ENCODE data around the gene N4BP3.
A peak's percentile ranks its signal among the peaks of the same experiment; 100 is the strongest.

N4BP3 gene

GRCh38 chr5:178150977-178151734 lies 37.8 kb downstream of the N4BP3 start:
- no peak for DNase-seq

- DNase-seq: no peak
Measured at GRCh38 chr5:178152491-178153444, 39.4 kb downstream of the N4BP3 start.

GRCh38 chr5:178153530-178154340 lies 40.4 kb downstream of the N4BP3 start, which contains the start of gene NHP2:
Gene NHP2 (minus strand): TSS chr5:178153885. CDS start chr5:178153817, 68 bp downstream.
- peak; percentile 99 to 100 (median 100) for DNase-seq

GRCh38 chr5:178155065-178155464 lies 41.7 kb downstream of the N4BP3 start:
- DNase-seq: no peak

GRCh38 chr5:178160176-178160575 lies 46.8 kb downstream of the N4BP3 start:
- no peak for DNase-seq

GRCh38 chr5:178162481-178162880 lies 49.1 kb downstream of the N4BP3 start:
- DNase-seq: no peak

GRCh38 chr5:178163772-178164735 lies 50.7 kb downstream of the N4BP3 start:
- peak; percentile 83 to 95 (median 90) for DNase-seq

GRCh38 chr5:178165581-178165980 lies 52.2 kb downstream of the N4BP3 start:
- DNase-seq: no peak

- DNase-seq: no peak
Measured at GRCh38 chr5:178170455-178170854, 57.1 kb downstream of the N4BP3 start.

GRCh38 chr5:178174456-178174855 lies 61.1 kb downstream of the N4BP3 start:
- no peak for DNase-seq
